ENCODE results near the gene CNNM4. TPM values are rescaled to one million over a fixed set of nuclear protein-coding genes. Genes with fewer than 3 reads are reported as not detected.

The CNNM4 gene
- 7.0 and 9.0 TPM in 2 replicates for total RNA-seq

DNA sequence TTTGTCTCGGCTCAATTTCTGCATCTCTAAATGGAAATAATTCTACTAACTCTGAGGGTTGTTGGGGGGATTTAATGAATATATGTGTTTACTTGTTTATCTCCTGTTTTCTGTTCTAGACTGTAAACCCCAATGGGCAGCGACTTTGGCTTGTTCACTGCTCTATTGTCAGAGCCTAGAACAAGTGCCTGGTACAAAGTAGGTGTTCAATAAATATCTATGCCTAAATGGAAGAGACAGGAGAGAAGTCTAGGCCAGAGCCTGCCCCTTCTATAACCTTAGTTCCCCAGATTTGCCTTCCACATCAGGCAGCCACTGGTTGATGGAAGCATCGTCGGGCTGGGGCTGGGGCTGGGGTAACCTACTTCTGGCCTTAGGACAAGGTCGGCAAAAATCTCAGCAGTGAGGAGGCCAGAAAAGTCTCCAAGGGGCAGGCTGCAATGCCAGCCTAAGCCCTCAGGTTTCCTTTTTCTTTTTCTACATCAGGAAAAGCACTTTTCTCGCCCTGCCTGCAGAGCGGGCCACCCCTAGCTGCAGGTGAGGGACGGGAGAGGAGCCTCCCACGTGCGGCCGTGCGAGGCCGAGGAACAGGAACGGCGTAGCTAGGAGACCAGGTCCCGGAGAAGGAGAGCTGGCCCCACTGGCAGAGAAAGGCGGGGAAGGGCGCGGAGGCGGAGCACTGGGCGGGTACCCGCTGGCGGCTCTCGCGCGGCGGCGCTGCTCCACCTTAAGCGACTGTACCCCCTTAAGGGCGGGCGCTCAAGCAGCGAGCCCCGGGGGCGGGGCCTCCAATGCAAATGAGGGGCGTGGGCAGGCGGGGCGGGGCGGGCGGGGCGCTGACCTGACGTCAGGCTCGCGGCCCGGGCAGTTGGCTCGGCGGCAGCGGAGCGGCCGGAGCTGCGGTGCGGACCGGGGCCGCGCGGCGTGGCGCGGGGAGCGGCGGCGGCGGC, at the start of gene CNNM4:
Gene CNNM4 (plus strand): TSS at position 867 of the 950 bp plus-strand sequence. CDS start 98 bp downstream, outside the sequence.

DNA sequence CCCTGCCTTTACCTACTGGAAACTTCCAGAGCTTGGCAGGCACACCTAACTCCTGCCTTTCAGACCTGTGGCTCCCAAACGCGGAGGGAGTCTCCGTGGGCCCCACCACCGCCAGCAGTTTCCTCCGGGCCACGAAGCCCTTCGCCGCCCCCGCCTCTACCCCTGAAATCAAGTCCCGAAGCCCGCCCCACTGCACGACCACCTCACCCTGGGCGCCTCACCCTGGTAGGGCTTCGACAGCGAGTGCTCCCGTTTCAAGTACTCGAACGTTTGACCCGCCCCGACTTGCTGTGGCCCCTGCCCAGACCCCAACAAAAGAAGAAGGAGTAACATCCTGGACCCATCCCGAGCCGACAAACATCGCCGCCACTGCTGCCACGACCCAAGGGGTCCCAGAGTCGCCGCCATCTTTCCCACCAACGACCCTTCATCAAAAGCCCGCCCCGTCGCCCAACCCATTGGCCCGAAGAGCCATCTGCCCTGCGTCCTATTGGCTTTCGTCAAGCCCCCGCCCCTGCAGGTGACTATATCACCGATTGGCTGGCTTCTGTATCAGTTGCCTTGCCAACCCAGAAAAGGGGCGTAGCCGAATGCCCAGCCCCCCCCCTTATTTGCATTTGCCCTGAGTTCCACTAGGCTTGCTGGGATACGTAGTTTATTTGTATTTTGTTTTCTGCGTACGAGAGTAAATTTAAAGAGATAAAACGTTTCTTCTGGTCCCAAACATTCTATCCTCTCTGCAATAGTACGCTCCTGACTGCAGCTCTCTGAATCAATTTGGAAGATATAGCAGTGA, 20.9 kb upstream of the CNNM4 start, which contains the start of gene LMAN2L:
Gene LMAN2L (minus strand): TSS at position 432 of the 796 bp plus-strand sequence. CDS start 24 bp downstream, at position 408.

DNA sequence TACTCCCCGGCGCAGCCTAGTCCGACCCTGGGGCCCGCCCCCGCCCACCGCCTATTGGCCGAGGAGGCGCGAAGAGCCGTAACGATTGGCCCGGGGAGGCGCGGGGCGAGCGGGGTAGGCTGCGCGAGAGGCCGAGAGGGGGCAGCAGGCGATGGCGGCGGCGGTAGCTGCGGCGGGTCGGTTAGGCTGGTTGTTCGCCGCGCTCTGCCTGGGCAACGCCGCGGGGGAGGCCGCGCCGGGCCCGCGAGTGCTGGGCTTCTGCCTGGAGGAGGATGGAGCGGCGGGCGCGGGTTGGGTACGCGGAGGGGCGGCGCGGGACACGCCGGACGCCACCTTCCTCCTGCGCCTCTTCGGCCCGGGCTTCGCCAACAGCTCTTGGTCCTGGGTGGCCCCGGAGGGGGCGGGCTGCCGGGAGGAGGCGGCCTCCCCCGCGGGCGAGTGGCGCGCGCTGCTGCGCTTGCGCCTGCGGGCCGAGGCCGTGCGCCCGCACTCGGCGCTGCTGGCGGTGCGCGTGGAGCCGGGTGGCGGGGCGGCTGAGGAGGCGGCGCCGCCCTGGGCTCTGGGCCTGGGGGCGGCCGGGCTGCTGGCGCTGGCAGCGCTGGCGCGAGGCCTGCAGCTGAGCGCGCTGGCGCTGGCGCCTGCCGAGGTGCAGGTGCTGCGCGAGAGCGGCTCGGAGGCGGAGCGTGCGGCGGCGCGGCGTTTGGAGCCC, 55.6 kb downstream of the CNNM4 start, which contains the start of gene CNNM3:
Gene CNNM3 (plus strand): TSS at position 142 of the 709 bp plus-strand sequence. CDS start 10 bp downstream, at position 152.

DNA sequence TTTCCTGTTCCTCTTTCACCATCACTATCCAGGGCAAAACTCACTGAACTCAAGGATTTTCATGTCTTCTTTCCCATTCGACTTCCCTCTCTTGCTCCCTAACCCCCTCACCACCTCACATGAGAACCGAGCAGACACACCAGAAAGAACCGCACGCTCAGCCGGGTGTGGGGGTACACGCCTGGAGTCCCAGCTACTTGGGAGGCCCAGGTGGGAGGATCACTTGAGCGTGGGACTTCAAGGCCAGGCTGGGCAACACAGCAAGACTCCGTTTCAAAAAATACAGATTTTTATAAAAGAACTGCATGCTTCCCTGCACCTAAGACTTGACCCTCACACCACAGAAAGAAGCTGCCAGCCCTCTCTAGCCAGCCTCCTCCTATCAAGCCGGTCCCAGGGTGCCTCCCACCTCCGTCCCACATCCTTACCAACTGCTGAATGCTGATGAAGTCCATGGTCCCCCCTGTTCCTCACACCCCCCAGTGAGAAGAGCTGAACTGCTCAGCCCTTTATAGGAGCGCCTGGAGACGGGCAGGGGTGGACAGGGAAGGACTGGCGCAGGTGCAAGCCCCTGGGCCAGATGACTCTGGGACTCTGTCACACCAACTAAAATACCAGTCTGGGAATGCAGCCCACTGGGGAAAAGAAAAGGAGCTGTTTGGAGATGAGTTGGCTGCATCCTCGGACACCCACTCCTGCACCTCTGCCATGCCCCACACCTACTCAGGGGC, 83.0 kb downstream of the CNNM4 start, which contains the start of gene ANKRD23:
Gene ANKRD23 (minus strand): TSS at position 484 of the 731 bp plus-strand sequence. CDS start 29 bp downstream, at position 455.

DNA sequence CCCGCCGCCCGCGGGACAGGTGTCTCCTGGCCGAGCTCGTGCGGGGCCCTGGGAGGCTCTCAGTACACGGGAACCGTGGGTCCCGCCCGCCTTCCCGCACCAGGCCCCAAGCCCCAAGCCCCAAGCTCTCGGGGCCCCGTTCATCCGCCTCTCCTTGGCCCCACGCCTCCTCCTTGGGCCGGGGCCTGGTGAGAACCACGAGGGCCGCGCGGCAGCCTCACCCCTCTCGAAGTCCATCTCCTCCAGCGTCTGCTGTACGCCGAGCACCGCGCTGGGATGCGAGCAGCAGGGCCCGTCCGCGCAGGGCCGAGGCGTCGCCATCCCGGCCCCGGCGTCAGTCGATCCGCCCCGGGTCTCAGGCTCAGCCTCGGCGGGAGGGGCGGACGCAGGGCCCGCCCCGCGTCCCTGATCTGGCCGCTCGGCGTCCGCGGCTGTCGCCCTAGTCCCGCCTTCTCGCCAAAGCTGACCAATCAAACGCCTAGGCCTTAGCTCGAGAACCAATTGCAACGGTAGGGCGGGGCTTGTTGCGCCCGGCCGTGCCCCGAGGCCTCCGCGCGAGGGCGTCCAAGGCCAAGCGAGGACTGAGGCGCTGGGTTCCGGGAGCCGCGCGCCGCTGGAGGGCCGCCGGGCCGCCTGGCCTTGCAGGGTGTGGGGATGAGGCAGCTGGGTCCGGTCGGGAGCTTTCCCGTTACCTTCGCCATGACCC, 97.1 kb downstream of the CNNM4 start, which contains the start of gene ANKRD39:
Gene ANKRD39 (minus strand): TSS at position 350 of the 706 bp plus-strand sequence. CDS start 29 bp downstream, at position 321.

Small RNAs within 50 kb of the gene (small RNA-seq; reads per million reads assigned to genes)
- gene MIR3127, result 0.12 reads per million

Other genes with a start within 250 kb of the CNNM4 start
- gene ARID5A, start 224.2 kb upstream of the CNNM4 start, total RNA-seq, result 1.2 and 1.6 TPM in 2 replicates
- gene KANSL3, start 122.6 kb upstream of the CNNM4 start, total RNA-seq, result 34.6 and 40.4 TPM in 2 replicates
- gene FER1L5, start 118.1 kb upstream of the CNNM4 start, total RNA-seq, result under 0.01 and 0.11 TPM in 2 replicates
- gene LMAN2L, start 20.8 kb upstream of the CNNM4 start, total RNA-seq, result 13.7 and 21.0 TPM in 2 replicates
- 8.1 and 11.4 TPM in 2 replicates for gene CNNM3, start 55.4 kb downstream of the CNNM4 start, total RNA-seq
- 2.4 and 5.5 TPM in 2 replicates for gene ANKRD23, start 83.1 kb downstream of the CNNM4 start, total RNA-seq
- gene ANKRD39, start 97.1 kb downstream of the CNNM4 start, total RNA-seq, result 6.3 and 11.3 TPM in 2 replicates
- 72.7 and 121 TPM in 2 replicates for gene SEMA4C, start 109.2 kb downstream of the CNNM4 start, total RNA-seq
- 1.2 TPM in 1 of 2 replicates, not detected in the other for gene FAM178B, start 225.7 kb downstream of the CNNM4 start, total RNA-seq

Measured in placental epithelial cell (primary cell).